ENCODE measurements around the gene C1QTNF8.

DNA sequence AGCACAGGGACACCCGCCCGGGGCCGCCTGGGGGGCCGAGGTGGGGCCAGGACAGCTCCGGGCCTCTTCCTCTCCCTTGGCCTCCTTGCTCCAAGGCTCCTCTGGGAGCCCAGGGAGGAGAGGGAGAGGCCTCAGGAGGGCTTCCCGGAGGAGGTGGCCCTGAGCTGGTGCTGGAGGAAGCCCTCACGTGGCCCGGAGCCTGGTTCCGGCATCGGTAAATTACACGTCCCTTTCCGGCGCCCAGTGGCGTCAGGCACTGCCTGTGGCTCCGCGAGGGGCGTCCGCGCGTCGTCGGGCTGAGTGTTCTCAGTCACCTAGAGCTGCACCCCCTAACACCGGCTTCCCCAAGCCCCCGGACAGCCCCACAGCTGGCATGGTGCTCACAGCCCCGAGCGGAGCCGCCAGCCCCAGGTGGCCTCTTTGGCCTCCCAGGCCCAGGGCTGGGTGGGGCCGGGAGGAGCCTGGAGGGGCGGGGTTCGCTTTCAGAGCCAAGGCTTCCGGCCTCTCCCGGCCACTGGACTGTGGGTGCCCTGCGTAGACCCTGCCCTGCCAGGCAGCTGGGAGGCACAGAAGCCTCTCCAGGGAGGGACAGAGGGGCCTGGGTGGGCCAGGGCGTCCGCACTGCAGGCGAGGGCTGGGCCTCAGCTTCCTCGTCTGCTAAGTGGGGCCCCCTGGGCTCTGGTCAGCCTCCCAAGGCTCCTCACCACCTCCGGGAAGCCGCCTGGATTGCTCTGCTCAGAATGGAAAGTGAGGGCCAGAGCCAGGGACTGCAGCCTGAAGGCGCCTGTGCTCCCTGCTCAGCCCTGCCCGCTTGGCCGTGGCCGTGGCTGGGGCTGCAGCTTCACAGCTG is 51.4 kb downstream of the C1QTNF8 start:
- TF ChIP-seq, protein P1, sequence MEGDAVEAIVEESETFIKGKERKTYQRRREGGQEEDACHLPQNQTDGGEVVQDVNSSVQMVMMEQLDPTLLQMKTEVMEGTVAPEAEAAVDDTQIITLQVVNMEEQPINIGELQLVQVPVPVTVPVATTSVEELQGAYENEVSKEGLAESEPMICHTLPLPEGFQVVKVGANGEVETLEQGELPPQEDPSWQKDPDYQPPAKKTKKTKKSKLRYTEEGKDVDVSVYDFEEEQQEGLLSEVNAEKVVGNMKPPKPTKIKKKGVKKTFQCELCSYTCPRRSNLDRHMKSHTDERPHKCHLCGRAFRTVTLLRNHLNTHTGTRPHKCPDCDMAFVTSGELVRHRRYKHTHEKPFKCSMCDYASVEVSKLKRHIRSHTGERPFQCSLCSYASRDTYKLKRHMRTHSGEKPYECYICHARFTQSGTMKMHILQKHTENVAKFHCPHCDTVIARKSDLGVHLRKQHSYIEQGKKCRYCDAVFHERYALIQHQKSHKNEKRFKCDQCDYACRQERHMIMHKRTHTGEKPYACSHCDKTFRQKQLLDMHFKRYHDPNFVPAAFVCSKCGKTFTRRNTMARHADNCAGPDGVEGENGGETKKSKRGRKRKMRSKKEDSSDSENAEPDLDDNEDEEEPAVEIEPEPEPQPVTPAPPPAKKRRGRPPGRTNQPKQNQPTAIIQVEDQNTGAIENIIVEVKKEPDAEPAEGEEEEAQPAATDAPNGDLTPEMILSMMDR (IDR thresholded peaks at IDR 0.05), result no peak
- no peak for TF ChIP-seq POLR2A (IDR thresholded peaks at IDR 0.05)
